Measurements from ENCODE around the gene PSMB8.

Gene PSMB8

DNA sequence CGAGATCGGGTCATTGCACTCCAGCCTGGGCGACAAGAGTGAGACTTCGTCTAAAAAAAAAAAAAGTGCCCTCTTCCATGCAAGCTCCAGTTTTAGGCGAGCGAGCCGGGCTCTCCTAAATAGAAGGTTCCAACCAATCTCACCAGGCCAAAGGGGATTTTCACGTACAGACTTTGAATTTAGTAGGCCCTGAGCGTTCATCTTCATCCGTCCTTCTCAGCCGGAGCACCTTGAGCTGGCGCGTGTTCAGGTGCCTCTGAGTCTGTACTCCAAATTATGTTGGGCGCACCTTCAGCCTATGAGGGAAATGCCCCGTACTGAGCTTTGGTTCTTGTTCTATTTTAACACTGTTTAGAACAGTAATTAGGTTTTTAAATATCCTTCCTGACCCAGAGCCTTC, 4.5 kb downstream of the PSMB8 start:
- in situ Hi-C loops (cut with HindIII; ENCODE audit: low pct_unique_long_range_greater_than_20kb, low sequenced_read_pairs), result no loop called here
- TF ChIP-seq JUND (IDR thresholded peaks at IDR 0.05; ENCODE audit: low read depth), result no peak
- no peak for DNase-seq (ENCODE audit: low read depth in 1 of 2, low spot score in 1 of 2)

- in situ Hi-C loops (cut with HindIII; ENCODE audit: low pct_unique_long_range_greater_than_20kb, low sequenced_read_pairs), result no loop called here
- peak; percentile 94 for DNase-seq (ENCODE audit: low read depth in 1 of 2, low spot score in 1 of 2)
Measured at GRCh38 chr6:32838114-32838958, 5.5 kb downstream of the PSMB8 start, which contains the start of gene TAP2. TSS of gene TAP2 (minus strand) at chr6:32838739. CDS start at chr6:32838233, 506 bp downstream.

GRCh38 chr6:32837651-32838113, 6.2 kb downstream of the PSMB8 start:
- TF ChIP-seq JUND (IDR thresholded peaks at IDR 0.05; ENCODE audit: low read depth), result no peak
- in situ Hi-C loops (cut with HindIII; ENCODE audit: low pct_unique_long_range_greater_than_20kb, low sequenced_read_pairs), result no loop called here
- DNase-seq (ENCODE audit: low read depth in 1 of 2, low spot score in 1 of 2), result no peak

More at GRCh38 chr6:32838114-32838958, 5.5 kb downstream of the PSMB8 start, which contains the start of gene TAP2:
- TF ChIP-seq JUND (IDR thresholded peaks at IDR 0.05; ENCODE audit: low read depth), result no peak

DNA sequence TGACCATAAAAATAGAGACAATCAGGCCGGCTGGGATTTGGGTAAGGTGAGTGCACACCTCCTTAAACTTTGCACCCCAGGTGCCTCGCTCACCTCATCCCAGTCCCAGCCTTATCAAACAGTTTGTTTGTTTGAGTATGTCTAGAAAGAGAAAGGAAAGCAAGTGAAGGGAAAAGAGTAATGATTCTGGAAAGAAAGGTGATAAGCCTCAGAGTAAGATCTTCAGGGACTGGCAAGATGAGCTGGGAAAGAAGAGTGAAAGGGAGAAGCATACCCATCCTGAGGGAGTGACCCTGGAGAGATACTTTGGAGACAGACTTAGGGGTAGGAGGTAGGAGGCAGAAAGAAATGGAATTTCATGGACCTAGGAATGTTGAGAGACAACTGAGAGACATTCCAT, 7.0 kb downstream of the PSMB8 start:
- TF ChIP-seq JUND (IDR thresholded peaks at IDR 0.05; ENCODE audit: low read depth), result no peak
- in situ Hi-C loops (cut with HindIII; ENCODE audit: low pct_unique_long_range_greater_than_20kb, low sequenced_read_pairs), result no loop called here

DNA sequence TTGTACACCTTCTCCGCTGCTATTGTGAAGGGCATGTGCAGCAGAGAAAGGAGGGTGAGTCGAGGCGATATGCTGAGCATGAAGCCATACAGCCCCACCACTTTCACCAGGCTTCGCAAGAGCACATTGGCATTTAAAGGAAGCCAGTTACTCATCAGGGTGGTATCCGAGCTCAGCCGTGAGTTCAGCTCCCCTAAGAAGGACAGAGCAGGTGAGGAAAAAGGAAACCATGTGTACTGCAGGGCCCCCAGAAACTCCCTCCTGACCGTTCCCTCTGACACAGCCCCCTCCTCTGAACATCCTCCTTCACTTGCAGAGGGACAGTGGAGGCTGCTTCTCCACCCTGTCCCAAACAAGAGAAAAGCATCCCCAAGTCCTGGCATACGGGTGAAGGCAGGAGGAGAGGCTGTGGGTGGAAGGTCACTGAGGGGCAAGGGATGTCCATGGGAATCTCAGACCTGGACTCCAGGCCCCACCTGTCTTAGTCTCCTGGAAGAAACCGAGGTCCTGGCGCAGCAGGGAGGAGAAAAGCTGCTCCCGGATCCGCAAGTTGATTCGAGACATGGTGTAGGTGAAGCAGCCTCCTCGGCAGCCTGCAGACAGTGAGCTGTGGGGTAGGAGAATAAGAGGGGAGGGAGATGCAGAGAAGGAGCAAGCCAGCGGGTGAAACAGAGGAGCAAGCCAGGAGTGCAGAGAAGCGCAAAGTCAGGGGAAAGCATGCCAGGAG, 8.5 kb downstream of the PSMB8 start:
- TF ChIP-seq JUND (IDR thresholded peaks at IDR 0.05; ENCODE audit: low read depth), result no peak
- in situ Hi-C loops (cut with HindIII; ENCODE audit: low pct_unique_long_range_greater_than_20kb, low sequenced_read_pairs), result no loop called here
- DNase-seq (ENCODE audit: low read depth in 1 of 2, low spot score in 1 of 2), result no peak

More for the DNA sequence above, 7.0 kb downstream of the PSMB8 start:
- no peak for DNase-seq (ENCODE audit: low read depth in 1 of 2, low spot score in 1 of 2)

DNA sequence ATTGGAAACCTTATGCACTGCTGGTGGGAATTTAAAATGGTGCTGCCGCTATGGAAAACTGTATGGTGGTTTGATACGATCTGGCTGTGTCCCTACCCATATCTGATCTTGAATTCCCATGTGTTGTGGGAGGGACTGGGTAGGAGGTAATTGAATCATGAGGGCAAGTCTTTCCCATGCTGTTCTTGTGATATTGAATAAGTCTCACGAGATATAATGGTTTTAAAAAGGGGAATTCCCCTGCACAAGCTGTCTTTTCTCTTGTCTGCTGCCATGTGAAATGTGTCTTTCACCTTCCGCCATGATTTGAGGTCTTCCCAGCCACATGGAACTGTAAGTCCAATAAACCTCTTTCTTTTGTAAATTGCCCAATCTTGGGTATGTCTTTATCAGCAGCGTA, 10.2 kb downstream of the PSMB8 start:
- no peak for TF ChIP-seq JUND (IDR thresholded peaks at IDR 0.05; ENCODE audit: low read depth)
- in situ Hi-C loops (cut with HindIII; ENCODE audit: low pct_unique_long_range_greater_than_20kb, low sequenced_read_pairs), result no loop called here
- no peak for DNase-seq (ENCODE audit: low read depth in 1 of 2, low spot score in 1 of 2)

DNA sequence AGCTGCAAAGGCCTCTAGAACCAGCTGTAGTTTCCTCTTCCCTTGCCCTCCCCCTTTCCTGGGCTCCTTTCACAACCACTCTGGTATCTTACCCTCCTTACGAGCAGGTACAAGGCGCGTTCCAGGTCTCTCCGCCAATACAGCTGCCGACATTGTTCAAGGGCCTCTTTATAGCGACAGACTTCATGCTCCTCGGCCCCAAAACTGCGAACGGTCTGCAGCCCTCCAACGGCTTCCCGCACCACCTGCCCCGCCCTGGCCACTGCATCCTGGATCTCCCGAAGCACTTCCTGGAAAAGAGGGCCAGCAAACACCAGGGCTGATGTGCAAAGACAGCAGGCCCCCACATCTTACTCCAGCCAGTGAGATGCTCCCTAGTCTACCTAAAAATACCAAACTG, 11.3 kb downstream of the PSMB8 start:
- no peak for TF ChIP-seq JUND (IDR thresholded peaks at IDR 0.05; ENCODE audit: low read depth)
- in situ Hi-C loops (cut with HindIII; ENCODE audit: low pct_unique_long_range_greater_than_20kb, low sequenced_read_pairs), result no loop called here
- DNase-seq (ENCODE audit: low read depth in 1 of 2, low spot score in 1 of 2), result no peak

GRCh38 chr6:32830936-32831335, 12.9 kb downstream of the PSMB8 start:
- DNase-seq (ENCODE audit: low read depth in 1 of 2, low spot score in 1 of 2), result no peak
- in situ Hi-C loops (cut with HindIII; ENCODE audit: low pct_unique_long_range_greater_than_20kb, low sequenced_read_pairs), result no loop called here
- TF ChIP-seq JUND (IDR thresholded peaks at IDR 0.05; ENCODE audit: low read depth), result no peak

GRCh38 chr6:32830017-32830416, 13.8 kb downstream of the PSMB8 start:
- DNase-seq (ENCODE audit: low read depth in 1 of 2, low spot score in 1 of 2), result no peak
- no peak for TF ChIP-seq JUND (IDR thresholded peaks at IDR 0.05; ENCODE audit: low read depth)
- in situ Hi-C loops (cut with HindIII; ENCODE audit: low pct_unique_long_range_greater_than_20kb, low sequenced_read_pairs), result no loop called here

- in situ Hi-C loops (cut with HindIII; ENCODE audit: low pct_unique_long_range_greater_than_20kb, low sequenced_read_pairs), result no loop called here
- no peak for TF ChIP-seq JUND (IDR thresholded peaks at IDR 0.05; ENCODE audit: low read depth)
- no peak for DNase-seq (ENCODE audit: low read depth in 1 of 2, low spot score in 1 of 2)
Measured at GRCh38 chr6:32829495-32829894, 14.4 kb downstream of the PSMB8 start.

DNA sequence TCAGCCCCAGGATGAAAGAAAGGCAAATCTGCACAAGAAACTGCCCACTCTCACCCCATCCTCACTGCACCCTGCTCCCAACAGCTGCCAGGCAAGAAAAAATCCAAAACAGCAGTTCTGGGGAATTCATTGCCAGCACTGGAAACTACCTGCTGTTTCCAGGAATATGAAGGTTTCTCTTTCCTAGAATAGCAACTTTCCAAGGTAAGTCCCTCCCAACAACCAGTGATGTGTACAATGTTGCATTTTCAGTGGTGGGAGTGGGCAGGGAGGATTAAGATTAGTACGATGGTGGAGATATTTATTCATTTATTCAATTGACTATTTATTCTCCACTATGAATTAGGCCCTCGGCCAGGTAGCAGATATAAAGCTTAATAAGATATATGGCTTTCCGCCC, 16.8 kb downstream of the PSMB8 start:
- in situ Hi-C loops (cut with HindIII; ENCODE audit: low pct_unique_long_range_greater_than_20kb, low sequenced_read_pairs), result no loop called here
- no peak for DNase-seq (ENCODE audit: low read depth in 1 of 2, low spot score in 1 of 2)
- TF ChIP-seq JUND (IDR thresholded peaks at IDR 0.05; ENCODE audit: low read depth), result no peak

DNA sequence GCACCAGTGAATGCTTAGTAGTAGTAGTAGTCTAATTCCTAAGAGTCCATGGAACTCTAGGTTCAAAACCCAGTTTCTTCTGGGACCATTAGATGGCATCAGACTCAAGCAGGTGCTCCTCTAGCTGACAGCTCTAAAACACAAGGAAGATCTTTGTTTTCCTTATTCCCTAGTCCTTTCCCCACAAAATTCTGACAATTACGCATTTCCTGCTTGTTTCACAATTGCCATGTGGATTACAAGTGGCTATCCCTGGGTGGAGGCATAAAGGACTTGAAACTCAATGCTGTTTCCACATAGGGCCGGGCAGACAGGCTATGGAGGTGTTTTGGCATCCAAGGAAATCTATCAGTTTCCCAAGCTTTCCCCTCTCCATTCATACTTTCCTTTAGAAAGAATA, 17.9 kb downstream of the PSMB8 start:
- in situ Hi-C loops (cut with HindIII; ENCODE audit: low pct_unique_long_range_greater_than_20kb, low sequenced_read_pairs), result no loop called here
- no peak for TF ChIP-seq JUND (IDR thresholded peaks at IDR 0.05; ENCODE audit: low read depth)
- peak; percentile 30 to 73 for DNase-seq (ENCODE audit: low read depth in 1 of 2, low spot score in 1 of 2)

GRCh38 chr6:32819729-32820128, 24.1 kb downstream of the PSMB8 start:
- TF ChIP-seq JUND (IDR thresholded peaks at IDR 0.05; ENCODE audit: low read depth), result no peak
- in situ Hi-C loops (cut with HindIII; ENCODE audit: low pct_unique_long_range_greater_than_20kb, low sequenced_read_pairs), result no loop called here
- peak in 1 of 2 experiments; percentile 42 for DNase-seq (ENCODE audit: low read depth in 1 of 2, low spot score in 1 of 2)
